ENCODE data around the gene TMEM138. TPM values are rescaled to one million over a fixed set of nuclear protein-coding genes. Genes with fewer than 3 reads are reported as not detected.

The TMEM138 gene
- total RNA-seq, 2 donors from 2014 or later, result 36.0 to 49.2 TPM

- DNase-seq (ENCODE audit: low spot score), result peak; percentile 82
- intact Hi-C loops (cut with DNase I), result loop anchor here in 1 of 2 donors (2.0 kb wide), 1 partner anchor 46 kb away; no protein-coding TSS in a partner anchor
Measured at GRCh38 chr11:61338783-61339489, 23.2 kb upstream of the TMEM138 start.

GRCh38 chr11:61339490-61339878 is 22.7 kb upstream of the TMEM138 start:
- DNase-seq (ENCODE audit: low spot score), result peak; percentile 30
- intact Hi-C loops (cut with DNase I), result loop anchor here in 1 of 2 donors (2.0 kb wide), 1 partner anchor 45 kb away; no protein-coding TSS in a partner anchor

- DNase-seq (ENCODE audit: low spot score), result no peak
- intact Hi-C loops (cut with DNase I), result no loop called here
Measured at GRCh38 chr11:61340979-61341378, 21.2 kb upstream of the TMEM138 start.

DNA sequence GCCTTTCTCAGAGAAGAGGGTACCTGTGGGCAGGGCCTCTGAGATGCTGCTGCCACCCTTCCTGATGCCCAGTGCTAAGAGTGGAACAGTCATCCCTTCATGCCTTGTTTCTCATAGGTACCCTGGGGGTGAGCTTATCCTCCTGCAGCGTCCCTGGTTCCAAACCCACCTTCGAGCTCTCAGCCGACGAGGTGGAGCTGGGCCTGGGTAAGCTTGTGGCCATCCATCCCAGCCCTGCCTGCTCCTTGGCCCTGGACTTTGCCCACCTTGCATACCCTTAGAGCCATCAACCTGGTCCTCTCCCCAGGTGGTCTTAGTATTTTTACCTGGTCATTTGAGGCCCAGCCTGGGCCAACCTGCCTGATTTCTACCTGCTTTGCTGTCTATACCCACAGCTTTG is 20.5 kb upstream of the TMEM138 start:
- peak; percentile 58 for DNase-seq (ENCODE audit: low spot score)
- intact Hi-C loops (cut with DNase I), result no loop called here

GRCh38 chr11:61342207-61342803 is 19.9 kb upstream of the TMEM138 start:
- no peak for DNase-seq (ENCODE audit: low spot score)
- intact Hi-C loops (cut with DNase I), result no loop called here

DNA sequence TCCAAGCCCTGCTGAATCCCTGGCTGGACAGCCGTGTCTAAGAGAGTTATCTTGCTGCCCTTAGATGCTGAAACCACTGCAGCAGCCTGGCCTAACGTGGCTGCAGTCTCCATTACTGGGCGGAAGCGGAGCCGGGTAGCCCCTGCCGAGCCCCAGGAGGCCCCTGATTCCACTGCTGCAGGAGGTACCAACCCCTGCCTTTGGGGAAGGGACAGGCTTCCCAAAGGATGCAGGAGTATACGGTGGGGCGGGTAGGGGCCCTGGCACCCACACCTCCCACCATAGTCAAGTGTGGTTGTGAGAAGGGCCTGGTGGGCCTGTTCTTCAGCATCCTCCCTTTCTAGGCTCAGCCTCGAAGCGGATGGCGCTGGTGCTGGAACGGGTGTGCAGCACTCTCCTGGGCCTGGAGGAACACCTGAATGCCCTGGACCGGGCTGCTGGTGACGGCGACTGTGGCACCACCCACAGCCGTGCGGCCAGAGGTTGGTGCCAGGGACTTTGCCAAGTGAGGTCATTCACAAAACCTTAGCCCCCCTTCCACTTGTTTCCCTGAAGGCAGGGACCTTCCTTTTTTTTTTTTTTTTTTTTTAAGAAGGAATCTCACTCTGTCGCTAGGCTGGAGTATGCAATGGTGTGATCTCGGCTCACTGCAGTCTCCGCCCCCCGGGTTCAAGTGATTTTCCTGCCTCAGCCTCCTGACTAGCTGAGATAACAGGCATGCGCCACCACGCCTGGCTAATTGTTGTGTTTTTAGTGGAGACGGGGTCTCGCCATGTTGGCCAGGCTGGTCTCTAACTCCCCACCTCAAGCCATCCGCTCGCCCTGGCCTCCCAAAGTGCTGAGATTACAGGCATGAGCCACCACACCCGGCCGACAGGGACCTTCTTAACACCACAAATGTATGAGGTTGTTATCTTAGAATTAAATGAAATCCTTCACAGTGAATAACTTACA is 18.1 kb upstream of the TMEM138 start:
- intact Hi-C loops (cut with DNase I), result no loop called here

DNA sequence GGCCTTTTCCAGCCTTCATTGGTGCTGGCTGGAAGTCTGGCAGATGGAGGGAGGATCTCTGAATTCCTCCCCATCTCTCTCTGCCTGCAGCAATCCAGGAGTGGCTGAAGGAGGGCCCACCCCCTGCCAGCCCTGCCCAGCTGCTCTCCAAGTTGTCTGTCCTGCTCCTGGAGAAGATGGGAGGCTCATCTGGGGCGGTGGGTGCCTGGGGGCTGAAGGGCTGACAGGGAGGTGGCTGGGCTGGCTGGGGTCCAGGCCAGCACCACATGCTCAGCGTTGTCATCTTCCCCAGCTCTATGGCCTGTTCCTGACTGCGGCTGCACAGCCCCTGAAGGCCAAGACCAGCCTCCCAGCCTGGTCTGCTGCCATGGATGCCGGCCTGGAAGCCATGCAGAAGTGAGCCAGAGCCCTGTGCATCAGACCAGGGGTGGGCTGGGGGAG is 17.0 kb upstream of the TMEM138 start:
- intact Hi-C loops (cut with DNase I), result no loop called here
- peak; percentile 77 for DNase-seq (ENCODE audit: low spot score)

More for the DNA sequence above, 18.1 kb upstream of the TMEM138 start:
- DNase-seq (ENCODE audit: low spot score), result peak; percentile 64

DNA sequence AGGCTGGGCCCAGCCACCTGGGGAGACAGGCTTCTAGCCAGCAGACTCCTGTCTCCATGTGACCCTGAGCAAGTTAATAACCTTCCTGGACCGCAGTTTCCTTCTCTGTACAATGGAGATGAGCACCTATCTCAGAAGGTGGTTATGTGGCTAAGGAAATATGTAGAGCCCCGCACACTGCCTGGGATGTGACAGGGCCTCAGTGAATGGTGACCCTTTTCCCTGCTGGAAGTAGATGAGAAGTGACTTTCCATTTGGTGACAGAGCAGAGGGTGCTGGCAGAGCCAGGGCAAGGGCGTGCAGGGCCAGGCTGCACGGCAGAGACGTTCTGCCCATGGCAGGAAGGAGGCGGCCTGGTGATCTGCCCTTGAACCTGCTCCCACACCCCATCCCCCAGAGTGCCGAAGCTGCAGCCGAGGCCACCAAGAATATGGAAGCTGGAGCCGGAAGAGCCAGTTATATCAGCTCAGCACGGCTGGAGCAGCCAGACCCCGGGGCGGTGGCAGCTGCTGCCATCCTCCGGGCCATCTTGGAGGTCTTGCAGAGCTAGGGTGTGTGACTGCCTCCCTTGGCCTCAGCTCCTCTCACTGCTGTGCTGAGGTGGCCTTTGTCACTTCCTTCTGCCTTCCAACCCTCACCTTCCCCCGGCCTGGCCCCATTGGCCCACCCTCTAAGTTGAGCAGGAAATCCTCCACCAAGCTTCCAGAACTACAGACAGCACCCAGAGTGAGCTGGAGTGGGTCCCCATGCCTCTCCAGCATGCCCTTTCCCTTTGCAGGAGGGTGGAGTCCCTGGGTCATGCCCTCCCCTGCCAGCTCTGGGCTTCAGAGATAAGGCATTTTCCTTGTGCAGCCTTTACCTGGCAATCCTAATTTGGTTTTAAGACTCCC is 16.0 kb upstream of the TMEM138 start:
- intact Hi-C loops (cut with DNase I), result no loop called here
- DNase-seq (ENCODE audit: low spot score), result peak; percentile 70

- DNase-seq (ENCODE audit: low spot score), result peak; percentile 83
- intact Hi-C loops (cut with DNase I), result no loop called here
Measured at GRCh38 chr11:61347916-61348461, 14.2 kb upstream of the TMEM138 start.

- intact Hi-C loops (cut with DNase I), result no loop called here
- DNase-seq (ENCODE audit: low spot score), result peak; percentile 68
Measured at GRCh38 chr11:61349189-61349751, 12.9 kb upstream of the TMEM138 start.

GRCh38 chr11:61349916-61350315 is 12.3 kb upstream of the TMEM138 start:
- intact Hi-C loops (cut with DNase I), result no loop called here
- peak; percentile 54 for DNase-seq (ENCODE audit: low spot score)

DNA sequence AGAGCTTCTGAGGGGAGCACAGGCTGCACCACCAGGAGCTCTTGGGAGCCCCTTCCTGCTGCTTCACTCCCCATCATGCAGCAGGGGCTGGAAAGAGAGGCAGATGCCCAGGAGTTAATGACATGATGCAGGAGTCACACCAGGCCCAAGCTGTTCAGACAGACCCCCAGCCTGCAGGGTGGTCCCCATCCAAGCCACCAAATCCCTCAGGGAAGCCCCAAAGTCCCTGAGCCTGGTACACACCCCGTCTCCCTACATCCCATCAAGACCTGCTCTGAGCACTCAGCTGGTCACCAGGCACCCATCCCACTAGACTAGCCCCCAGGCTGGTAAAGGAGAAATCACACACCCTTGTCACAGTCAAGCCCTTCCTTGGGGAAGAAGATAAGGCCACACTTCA is 11.8 kb upstream of the TMEM138 start:
- peak; percentile 50 for DNase-seq (ENCODE audit: low spot score)
- intact Hi-C loops (cut with DNase I), result no loop called here

GRCh38 chr11:61350803-61351202 is 11.4 kb upstream of the TMEM138 start:
- peak; percentile 58 for DNase-seq (ENCODE audit: low spot score)
- intact Hi-C loops (cut with DNase I), result no loop called here

DNA sequence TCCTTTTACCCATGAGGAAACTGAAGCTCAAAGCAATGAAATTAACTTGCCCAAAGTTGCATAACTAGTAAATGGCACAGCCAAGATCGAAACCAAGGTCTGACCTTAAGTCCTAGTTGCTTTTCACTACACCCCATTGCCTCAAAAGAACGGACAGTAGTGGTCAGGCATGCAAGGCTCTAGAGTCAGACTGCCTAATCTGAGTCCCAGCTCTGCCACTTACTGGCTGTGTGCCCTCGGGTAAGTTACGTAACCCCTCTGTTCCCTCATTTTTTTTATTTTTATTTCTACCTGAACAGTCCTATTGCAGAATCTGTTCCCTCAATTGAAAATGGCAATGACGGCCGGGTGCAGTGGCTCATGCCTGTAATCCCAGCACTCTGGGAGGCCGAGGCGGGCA is 10.1 kb upstream of the TMEM138 start:
- intact Hi-C loops (cut with DNase I), result no loop called here
- DNase-seq (ENCODE audit: low spot score), result peak; percentile 13

DNA sequence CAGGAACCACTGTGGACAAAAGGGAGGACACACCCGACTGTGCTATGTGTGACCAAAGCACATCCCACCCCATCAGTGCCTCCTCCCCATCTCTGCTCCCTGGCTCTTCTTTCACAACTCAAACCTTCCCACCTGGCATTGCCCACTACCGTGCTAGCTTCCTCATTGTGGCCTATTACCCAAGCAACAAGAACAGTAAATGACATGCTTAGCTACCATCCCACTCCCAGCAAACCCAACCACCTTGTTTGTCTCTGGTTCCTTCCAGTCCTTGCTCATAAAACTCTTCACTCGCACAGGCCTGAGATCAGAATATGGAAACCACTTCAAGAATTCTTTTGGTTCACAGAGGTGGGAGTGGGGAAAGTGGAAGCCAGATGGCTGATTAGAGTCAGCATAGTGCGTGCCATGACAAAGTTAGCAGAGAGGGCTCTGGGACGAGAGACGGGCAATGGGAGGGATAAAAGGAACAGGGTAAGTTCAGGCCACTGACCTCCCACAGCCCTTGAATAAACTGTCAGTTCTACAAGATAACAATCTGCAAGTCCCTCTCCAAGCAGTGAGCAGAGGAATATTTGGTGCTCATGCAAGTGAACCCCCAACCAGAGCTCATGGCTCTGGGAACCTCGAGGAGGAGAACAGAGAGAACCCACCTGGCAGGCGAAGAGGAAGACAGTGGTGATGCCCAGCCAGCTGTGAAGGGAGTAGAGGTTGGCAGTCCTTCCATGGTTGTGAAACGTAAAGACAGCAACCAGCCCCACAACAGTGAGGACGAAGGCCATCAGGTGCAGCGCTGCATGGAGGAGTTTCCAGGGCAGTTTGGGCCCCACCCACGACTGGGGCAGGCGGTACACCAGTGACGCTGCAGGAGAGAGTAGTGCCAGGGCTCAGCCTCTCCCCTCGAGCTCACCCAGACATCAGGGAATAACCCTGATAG is 8.8 kb upstream of the TMEM138 start:
- intact Hi-C loops (cut with DNase I), result no loop called here

DNA sequence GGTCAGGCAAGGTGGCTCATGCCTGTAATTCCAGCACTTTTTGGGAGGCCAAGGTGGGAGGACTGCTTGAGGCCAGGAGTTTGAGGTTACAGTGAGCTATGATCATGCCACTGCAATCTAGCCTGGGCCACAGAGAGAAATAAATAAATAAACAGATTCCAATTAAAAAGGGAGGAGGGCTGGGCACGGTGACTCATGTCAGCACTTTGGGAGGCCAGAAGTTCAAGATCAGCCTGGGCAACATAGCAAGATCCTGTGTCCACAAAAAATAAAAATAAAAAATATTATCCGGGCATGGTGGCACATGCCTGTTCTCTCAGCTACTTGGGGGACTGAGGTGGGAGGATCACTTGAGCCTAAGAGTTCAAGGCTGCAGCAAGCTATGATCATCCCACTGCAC is 8.0 kb upstream of the TMEM138 start:
- intact Hi-C loops (cut with DNase I), result no loop called here

More for the DNA sequence above, 8.8 kb upstream of the TMEM138 start:
- DNase-seq (ENCODE audit: low spot score), result peak; percentile 70

GRCh38 chr11:61356706-61357105 is 5.5 kb upstream of the TMEM138 start:
- intact Hi-C loops (cut with DNase I), result no loop called here
- DNase-seq (ENCODE audit: low spot score), result no peak

More for the DNA sequence above, 8.0 kb upstream of the TMEM138 start:
- no peak for DNase-seq (ENCODE audit: low spot score)
